ENCODE data around the gene MFN2.

- TF ChIP-seq CTCF (IDR thresholded peaks at IDR 0.05) (no peak), EZH2 (IDR thresholded peaks at IDR 0.05) (no peak), EZH2phosphoT487 (IDR thresholded peaks at IDR 0.05) (no peak)
Observed at GRCh38 chr1:11952455-11953109, 27.7 kb upstream of the MFN2 start.
